ENCODE data around the gene SQSTM1. TPM values are rescaled to one million over a fixed set of nuclear protein-coding genes. Genes with fewer than 3 reads are reported as not detected.
A peak's percentile ranks its signal among the peaks of the same experiment; 100 is the strongest.

Gene SQSTM1
- total and polyA plus RNA-seq, 9 of the 15 experiments (the other 6 are each of a cell fraction or from before 2014, with no cell fraction given), result 5.6 to 148 (median 64.0) TPM

- TF ChIP-seq ATF1 (CRISPR knock-in tag; IDR thresholded peaks at IDR 0.05), result no peak
- peak; percentile 85 for TF ChIP-seq ATF1 (tag; IDR thresholded peaks at IDR 0.05)
- peak in 1 of 2 experiments; percentile 68; a peak in 1 of 4 replicates for TF ChIP-seq NONO (IDR thresholded peaks at IDR 0.05; ENCODE audit: low read depth in 2 of 2, low read length in 1 of 2)
- no peak for TF ChIP-seq SRSF7 (optimal IDR thresholded peaks at IDR 0.05; ENCODE audit: low read depth, low read length)
- peak; percentile 83; the same call in 1 of the 2 replicates for TF ChIP-seq TFAP4 (CRISPR knock-in tag; IDR thresholded peaks at IDR 0.05; ENCODE audit: borderline replicate concordance)
- TF ChIP-seq YY1 (IDR thresholded peaks at IDR 0.05; ENCODE audit: borderline replicate concordance in 1 of 3, control insufficient read depth in 1 of 3, extremely low read depth in 1 of 3, insufficient read depth in 3 of 3, insufficient read length in 1 of 3, insufficient replicate concordance in 2 of 3, low read depth in 1 of 3, low read length in 2 of 3), result peak in 1 of 3 experiments; percentile 34
- TF ChIP-seq TAF15 (IDR thresholded peaks at IDR 0.05; ENCODE audit: low read depth, low read length), result no peak
- TF ChIP-seq ZNF121 (CRISPR knock-in tag; conservative IDR thresholded peaks at IDR 0.05), result no peak
- TF ChIP-seq, protein P1, sequence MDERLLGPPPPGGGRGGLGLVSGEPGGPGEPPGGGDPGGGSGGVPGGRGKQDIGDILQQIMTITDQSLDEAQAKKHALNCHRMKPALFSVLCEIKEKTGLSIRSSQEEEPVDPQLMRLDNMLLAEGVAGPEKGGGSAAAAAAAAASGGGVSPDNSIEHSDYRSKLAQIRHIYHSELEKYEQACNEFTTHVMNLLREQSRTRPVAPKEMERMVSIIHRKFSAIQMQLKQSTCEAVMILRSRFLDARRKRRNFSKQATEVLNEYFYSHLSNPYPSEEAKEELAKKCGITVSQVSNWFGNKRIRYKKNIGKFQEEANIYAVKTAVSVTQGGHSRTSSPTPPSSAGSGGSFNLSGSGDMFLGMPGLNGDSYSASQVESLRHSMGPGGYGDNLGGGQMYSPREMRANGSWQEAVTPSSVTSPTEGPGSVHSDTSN (CRISPR knock-in tag; IDR thresholded peaks at IDR 0.05; ENCODE audit: low read depth), result no peak
- TF ChIP-seq, protein P1 (tag; conservative IDR thresholded peaks at IDR 0.05; ENCODE audit: low read depth), result no peak
- 0 out of 2 replicates have a peak, but pooled peaks have one; percentile 12 for TF ChIP-seq ZNF586 (CRISPR knock-in tag; conservative IDR thresholded peaks at IDR 0.05)
- TF ChIP-seq, protein P2, sequence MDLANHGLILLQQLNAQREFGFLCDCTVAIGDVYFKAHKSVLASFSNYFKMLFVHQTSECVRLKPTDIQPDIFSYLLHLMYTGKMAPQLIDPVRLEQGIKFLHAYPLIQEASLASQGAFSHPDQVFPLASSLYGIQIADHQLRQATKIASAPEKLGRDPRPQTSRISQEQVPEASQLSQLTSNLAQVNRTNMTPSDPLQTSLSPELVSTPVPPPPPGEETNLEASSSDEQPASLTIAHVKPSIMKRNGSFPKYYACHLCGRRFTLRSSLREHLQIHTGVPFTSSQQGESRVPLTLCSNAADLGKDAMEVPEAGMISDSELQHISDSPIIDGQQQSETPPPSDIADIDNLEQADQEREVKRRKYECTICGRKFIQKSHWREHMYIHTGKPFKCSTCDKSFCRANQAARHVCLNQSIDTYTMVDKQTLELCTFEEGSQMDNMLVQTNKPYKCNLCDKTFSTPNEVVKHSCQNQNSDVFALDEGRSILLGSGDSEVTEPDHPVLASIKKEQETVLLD (IDR thresholded peaks at IDR 0.05), result peak; percentile 12; the same call in 1 of the 2 replicates
- peak; percentile 79; the same call in 1 of the 2 replicates for TF ChIP-seq SOX6 (IDR thresholded peaks at IDR 0.05)
- peak; percentile 46 for TF ChIP-seq KDM5B (IDR thresholded peaks at IDR 0.05; ENCODE audit: insufficient replicate concordance, low read depth, low read length)
- peak; percentile 82 for TF ChIP-seq RBFOX2 (IDR thresholded peaks at IDR 0.05; ENCODE audit: low read depth, low read length)
- TF ChIP-seq MAFK (IDR thresholded peaks at IDR 0.05; ENCODE audit: low read length), result peak; percentile 54
- TF ChIP-seq SIN3A (IDR thresholded peaks at IDR 0.05; ENCODE audit: borderline replicate concordance in 2 of 2, control insufficient read depth in 1 of 2, low read depth in 2 of 2, low read length in 2 of 2), result peak; percentile 68 to 79; a peak in 1 of 4 replicates
- peak; percentile 92 for TF ChIP-seq RAD51 (IDR thresholded peaks at IDR 0.05; ENCODE audit: borderline replicate concordance, low read depth)
- peak; percentile 36 for TF ChIP-seq SAP30 (IDR thresholded peaks at IDR 0.05; ENCODE audit: borderline replicate concordance, insufficient read depth, low read depth, low read length, poor library complexity, severe bottlenecking)
- peak; percentile 21; the same call in 1 of the 2 replicates for TF ChIP-seq MTA1 (IDR thresholded peaks at IDR 0.05; ENCODE audit: borderline replicate concordance)
- TF ChIP-seq POLR2AphosphoS5 (IDR thresholded peaks at IDR 0.05; ENCODE audit: control insufficient read depth, insufficient read depth, low read depth, low read length), result peak; percentile 44; the same call in 1 of the 2 replicates
Observed at GRCh38 chr5:179818746-179819295, 1.9 kb upstream of the SQSTM1 start (continued).

Measured in K562 (cell line).